Endothelial cell of umbilical vein (primary cell): ENCODE measurements around the gene BACH2.
"Not testable (repeated sequence)": the region's sequence is repeated elsewhere in the genome, so short reads cannot be mapped to it uniquely, and the experiment has no call there.

Experiments used
- EZH2 ChIP-seq: IDR thresholded peaks from 2 replicates; pipeline ENCODE4 v1.6.1; 2012; ENCODE audit warnings: borderline replicate concordance, low read depth, mild to moderate bottlenecking, moderate library complexity, low read length, inconsistent platforms; ENCODE audit not compliant: severe bottlenecking
- FOS ChIP-seq: IDR thresholded peaks from 2 replicates; pipeline ENCODE4 v1.6.1; 2011; ENCODE audit warnings: mild to moderate bottlenecking, low read length, moderate library complexity, borderline replicate concordance; ENCODE audit not compliant: insufficient read depth
- MYC ChIP-seq: IDR thresholded peaks from one replicate; pipeline ENCODE4 v1.6.1; 2011; ENCODE audit warnings: mild to moderate bottlenecking, low read depth, low read length
- POLR2A ChIP-seq: IDR thresholded peaks from 2 replicates; pipeline ENCODE4 v1.6.1; 2012; ENCODE audit warnings: low read depth, mild to moderate bottlenecking, control low read depth, low read length
- POLR2AphosphoS5 ChIP-seq: IDR thresholded peaks from 2 replicates; pipeline ENCODE4 v1.6.1; 2012; ENCODE audit warnings: low read depth, mild to moderate bottlenecking, control low read depth, low read length, moderate library complexity; ENCODE audit not compliant: insufficient read depth
- TF ChIP-seq, protein P1 (sequence below), 2 donors: IDR thresholded peaks; 1 replicate in 1 of 2; 2 replicates in 1 of 2; pipeline ENCODE4 v1.5.1; 2011; ENCODE audit warnings: low read length in 2 of 2, mild to moderate bottlenecking in 2 of 2, moderate library complexity in 2 of 2, control low read depth in 1 of 2, inconsistent platforms in 1 of 2, low read depth in 1 of 2; ENCODE audit not compliant: insufficient read depth in 1 of 2; ENCODE audit errors: extremely low read depth in 1 of 2
- TF ChIP-seq, protein P2 (sequence below): IDR thresholded peaks from 2 replicates; pipeline ENCODE4 v1.6.1; 2011; ENCODE audit not compliant: insufficient read depth, insufficient read length

DNA sequence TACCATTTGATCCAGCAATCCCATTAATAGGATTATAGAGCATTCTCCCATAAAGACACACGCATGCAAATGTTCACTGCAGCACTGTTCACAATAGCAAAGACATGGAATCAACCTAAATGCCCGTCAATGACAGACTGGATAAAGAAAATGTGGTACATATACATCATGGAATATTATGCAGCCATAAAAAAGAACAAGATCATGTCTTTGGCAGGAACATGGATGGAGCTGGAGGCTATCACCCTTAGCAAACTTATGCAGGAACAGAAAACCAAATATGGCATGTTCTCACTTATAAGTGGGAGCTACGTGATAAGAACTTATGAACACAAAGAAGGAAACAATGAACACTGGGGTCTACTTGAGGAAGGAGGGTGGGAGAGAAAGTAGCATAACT lies 180.5 kb downstream of the BACH2 start:
- TF ChIP-seq, protein P1, sequence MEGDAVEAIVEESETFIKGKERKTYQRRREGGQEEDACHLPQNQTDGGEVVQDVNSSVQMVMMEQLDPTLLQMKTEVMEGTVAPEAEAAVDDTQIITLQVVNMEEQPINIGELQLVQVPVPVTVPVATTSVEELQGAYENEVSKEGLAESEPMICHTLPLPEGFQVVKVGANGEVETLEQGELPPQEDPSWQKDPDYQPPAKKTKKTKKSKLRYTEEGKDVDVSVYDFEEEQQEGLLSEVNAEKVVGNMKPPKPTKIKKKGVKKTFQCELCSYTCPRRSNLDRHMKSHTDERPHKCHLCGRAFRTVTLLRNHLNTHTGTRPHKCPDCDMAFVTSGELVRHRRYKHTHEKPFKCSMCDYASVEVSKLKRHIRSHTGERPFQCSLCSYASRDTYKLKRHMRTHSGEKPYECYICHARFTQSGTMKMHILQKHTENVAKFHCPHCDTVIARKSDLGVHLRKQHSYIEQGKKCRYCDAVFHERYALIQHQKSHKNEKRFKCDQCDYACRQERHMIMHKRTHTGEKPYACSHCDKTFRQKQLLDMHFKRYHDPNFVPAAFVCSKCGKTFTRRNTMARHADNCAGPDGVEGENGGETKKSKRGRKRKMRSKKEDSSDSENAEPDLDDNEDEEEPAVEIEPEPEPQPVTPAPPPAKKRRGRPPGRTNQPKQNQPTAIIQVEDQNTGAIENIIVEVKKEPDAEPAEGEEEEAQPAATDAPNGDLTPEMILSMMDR (IDR thresholded peaks at IDR 0.05; ENCODE audit: extremely low read depth in 1 of 2, insufficient read depth in 1 of 2, low read depth in 1 of 2, low read length in 2 of 2), result not testable (repeated sequence)
- TF ChIP-seq EZH2, POLR2A, POLR2AphosphoS5, FOS, MYC: not testable (repeated sequence)
- TF ChIP-seq, protein P2, sequence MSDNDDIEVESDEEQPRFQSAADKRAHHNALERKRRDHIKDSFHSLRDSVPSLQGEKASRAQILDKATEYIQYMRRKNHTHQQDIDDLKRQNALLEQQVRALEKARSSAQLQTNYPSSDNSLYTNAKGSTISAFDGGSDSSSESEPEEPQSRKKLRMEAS, result not testable (repeated sequence)
